DOHH2 (cell line): Measurements from ENCODE around the gene EARS2.

Source experiments
- H3F3A ChIP-seq: fragments of 200-600 bp; sonication (generic), shearing (Covaris generic); 2 replicates; pipeline ENCODE4 v1.6.0; 2016; ENCODE audit warnings: antibody characterized with exemption, mild to moderate bottlenecking; ENCODE audit not compliant: control insufficient read depth, insufficient read depth
- H3K27ac ChIP-seq: fragments of 200-600 bp; sonication (generic); 2 replicates; pipeline ENCODE4 v1.5.1; 2014; ENCODE audit warnings: low read depth, mild to moderate bottlenecking, low read length, moderate library complexity
- H3K27me3 ChIP-seq: fragments of 200-600 bp; sonication (generic); 2 replicates; pipeline ENCODE4 v1.6.1; 2014; ENCODE audit warnings: mild to moderate bottlenecking, low read length, mixed read lengths; ENCODE audit not compliant: control insufficient read depth
- H3K36me3 ChIP-seq: fragments of 200-600 bp; sonication (generic); 2 replicates; pipeline ENCODE4 v1.6.1; 2014; ENCODE audit warnings: mild to moderate bottlenecking, low read length, moderate library complexity, mixed read lengths; ENCODE audit not compliant: control insufficient read depth
- H3K4me1 ChIP-seq: fragments of 200-600 bp; sonication (generic); 2 replicates; pipeline ENCODE4 v1.6.1; 2014; ENCODE audit warnings: mild to moderate bottlenecking, low read length, mixed read lengths; ENCODE audit not compliant: control insufficient read depth
- H3K4me2 ChIP-seq: fragments of 200-600 bp; sonication (generic); 2 replicates; pipeline ENCODE4 v1.6.0; 2014; ENCODE audit warnings: mild to moderate bottlenecking, low read length, moderate library complexity
- H3K4me3 ChIP-seq: fragments of 200-600 bp; sonication (generic); 2 replicates; pipeline ENCODE4 v1.5.1; 2014; ENCODE audit warnings: mild to moderate bottlenecking, low read length, mixed read lengths
- H3K79me2 ChIP-seq: fragments of 200-600 bp; sonication (generic); 2 replicates; pipeline ENCODE4 v1.6.1; 2014; ENCODE audit warnings: mild to moderate bottlenecking, low read length, mixed read lengths; ENCODE audit not compliant: control insufficient read depth
- H3K9me2 ChIP-seq: fragments of 200-600 bp; sonication (generic); replicated peaks from 2 replicates; pipeline ENCODE4 v1.6.1; 2014; ENCODE audit warnings: mild to moderate bottlenecking, low read length, mixed read lengths; ENCODE audit not compliant: control insufficient read depth
- H3K9me3 ChIP-seq: fragments of 200-600 bp; sonication (generic); 2 replicates; pipeline ENCODE4 v1.6.1; 2014; ENCODE audit warnings: antibody characterized with exemption, low read length, mixed read lengths; ENCODE audit not compliant: control insufficient read depth, insufficient read depth
- H4K20me1 ChIP-seq: fragments of 200-600 bp; sonication (generic); 2 replicates; pipeline ENCODE4 v1.6.0; 2014; ENCODE audit warnings: low read depth, mild to moderate bottlenecking, antibody characterized with exemption, low read length, moderate library complexity; ENCODE audit not compliant: control insufficient read depth, insufficient read depth
- EZH2phosphoT487 ChIP-seq: fragments of 200-600 bp; sonication (generic); IDR thresholded peaks from 2 replicates; pipeline ENCODE4 v1.6.1; 2017; ENCODE audit warnings: borderline replicate concordance, mild to moderate bottlenecking, antibody characterized with exemption, low read length, moderate library complexity, mixed read lengths
- TF ChIP-seq, protein P1 (sequence below): fragments of 200-600 bp; sonication (generic); IDR thresholded peaks from one replicate; pipeline ENCODE4 v1.5.1; 2014; ENCODE audit warnings: antibody characterized with exemption, mild to moderate bottlenecking, low read depth, low read length; ENCODE audit not compliant: poor library complexity, severe bottlenecking

EARS2 gene

DNA sequence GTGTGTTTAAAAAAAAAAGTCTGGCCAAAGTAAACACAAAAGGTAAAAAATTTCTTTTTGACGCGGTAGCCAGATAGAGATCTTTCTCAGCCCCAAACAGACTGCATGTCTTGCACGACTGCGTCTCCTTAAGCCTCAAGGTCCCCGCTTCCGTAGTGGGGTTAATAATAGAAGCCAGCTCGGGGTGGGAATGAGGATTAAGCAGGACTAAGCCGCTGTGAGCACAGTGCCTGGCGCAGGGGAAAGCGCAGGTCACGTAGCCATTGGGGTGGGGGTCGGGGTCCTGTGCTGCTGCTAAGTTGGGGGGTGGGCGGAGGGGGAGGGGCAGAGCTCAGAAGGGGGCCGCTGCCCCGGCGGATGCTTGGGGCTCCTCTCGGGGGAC is 47.4 kb downstream of the EARS2 start:
- H3K9me3 ChIP-seq: no peaks in the 10 kb centered on the region

DNA sequence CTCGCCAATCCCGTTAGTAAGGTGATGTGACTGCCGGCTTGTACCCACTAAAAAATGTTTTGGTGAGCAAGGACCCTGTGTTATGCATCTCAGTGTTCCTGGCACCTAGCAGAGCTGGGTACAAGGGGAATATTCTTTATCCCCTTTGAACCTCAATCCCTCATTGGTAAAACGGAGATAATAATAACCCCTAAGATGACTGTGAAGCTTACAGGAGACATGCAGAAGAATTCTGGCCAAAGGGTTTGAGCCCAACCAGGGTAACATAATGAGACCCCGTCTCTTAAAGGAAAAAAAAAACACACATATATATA is 47.8 kb downstream of the EARS2 start:
- peaks cover 73% of the 10 kb centered on the region for H3K79me2 ChIP-seq
- H3K4me1 ChIP-seq: peaks cover 68% of the 10 kb centered on the region
- peak overlapping the region; percentile 100 for H3K4me2 ChIP-seq
- peak overlapping the region; percentile 88 for H3K4me3 ChIP-seq
- peaks cover 60% of the 10 kb centered on the region for H3K36me3 ChIP-seq
- H3K27ac ChIP-seq: peak overlapping the region; percentile 100
- no peaks in the 10 kb centered on the region for H3K9me2 ChIP-seq
- no peaks in the 10 kb centered on the region for H3K9me3 ChIP-seq
- peaks cover 49% of the 10 kb centered on the region for H3F3A ChIP-seq
- H3K27me3 ChIP-seq: no peaks in the 10 kb centered on the region; the same call in 1 of the 2 replicates
- TF ChIP-seq, protein P1, sequence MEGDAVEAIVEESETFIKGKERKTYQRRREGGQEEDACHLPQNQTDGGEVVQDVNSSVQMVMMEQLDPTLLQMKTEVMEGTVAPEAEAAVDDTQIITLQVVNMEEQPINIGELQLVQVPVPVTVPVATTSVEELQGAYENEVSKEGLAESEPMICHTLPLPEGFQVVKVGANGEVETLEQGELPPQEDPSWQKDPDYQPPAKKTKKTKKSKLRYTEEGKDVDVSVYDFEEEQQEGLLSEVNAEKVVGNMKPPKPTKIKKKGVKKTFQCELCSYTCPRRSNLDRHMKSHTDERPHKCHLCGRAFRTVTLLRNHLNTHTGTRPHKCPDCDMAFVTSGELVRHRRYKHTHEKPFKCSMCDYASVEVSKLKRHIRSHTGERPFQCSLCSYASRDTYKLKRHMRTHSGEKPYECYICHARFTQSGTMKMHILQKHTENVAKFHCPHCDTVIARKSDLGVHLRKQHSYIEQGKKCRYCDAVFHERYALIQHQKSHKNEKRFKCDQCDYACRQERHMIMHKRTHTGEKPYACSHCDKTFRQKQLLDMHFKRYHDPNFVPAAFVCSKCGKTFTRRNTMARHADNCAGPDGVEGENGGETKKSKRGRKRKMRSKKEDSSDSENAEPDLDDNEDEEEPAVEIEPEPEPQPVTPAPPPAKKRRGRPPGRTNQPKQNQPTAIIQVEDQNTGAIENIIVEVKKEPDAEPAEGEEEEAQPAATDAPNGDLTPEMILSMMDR: no peak
- TF ChIP-seq EZH2phosphoT487: no peak
- H4K20me1 ChIP-seq: peaks cover 36% of the 10 kb centered on the region

More for the DNA sequence above, 47.4 kb downstream of the EARS2 start:
- no peaks in the 10 kb centered on the region for H3K9me2 ChIP-seq
- H3K4me3 ChIP-seq: peak overlapping the region; percentile 88
- peaks cover 52% of the 10 kb centered on the region for H3F3A ChIP-seq
- H4K20me1 ChIP-seq: peaks cover 32% of the 10 kb centered on the region
- H3K27me3 ChIP-seq: no peaks in the 10 kb centered on the region; the same call in 1 of the 2 replicates
- peaks cover 71% of the 10 kb centered on the region for H3K79me2 ChIP-seq
- H3K27ac ChIP-seq: peak overlapping the region; percentile 100
- H3K36me3 ChIP-seq: peaks cover 60% of the 10 kb centered on the region
- H3K4me1 ChIP-seq: peaks cover 68% of the 10 kb centered on the region
- TF ChIP-seq, protein P1: no peak
- TF ChIP-seq EZH2phosphoT487: no peak
- H3K4me2 ChIP-seq: peak overlapping the region; percentile 100

DNA sequence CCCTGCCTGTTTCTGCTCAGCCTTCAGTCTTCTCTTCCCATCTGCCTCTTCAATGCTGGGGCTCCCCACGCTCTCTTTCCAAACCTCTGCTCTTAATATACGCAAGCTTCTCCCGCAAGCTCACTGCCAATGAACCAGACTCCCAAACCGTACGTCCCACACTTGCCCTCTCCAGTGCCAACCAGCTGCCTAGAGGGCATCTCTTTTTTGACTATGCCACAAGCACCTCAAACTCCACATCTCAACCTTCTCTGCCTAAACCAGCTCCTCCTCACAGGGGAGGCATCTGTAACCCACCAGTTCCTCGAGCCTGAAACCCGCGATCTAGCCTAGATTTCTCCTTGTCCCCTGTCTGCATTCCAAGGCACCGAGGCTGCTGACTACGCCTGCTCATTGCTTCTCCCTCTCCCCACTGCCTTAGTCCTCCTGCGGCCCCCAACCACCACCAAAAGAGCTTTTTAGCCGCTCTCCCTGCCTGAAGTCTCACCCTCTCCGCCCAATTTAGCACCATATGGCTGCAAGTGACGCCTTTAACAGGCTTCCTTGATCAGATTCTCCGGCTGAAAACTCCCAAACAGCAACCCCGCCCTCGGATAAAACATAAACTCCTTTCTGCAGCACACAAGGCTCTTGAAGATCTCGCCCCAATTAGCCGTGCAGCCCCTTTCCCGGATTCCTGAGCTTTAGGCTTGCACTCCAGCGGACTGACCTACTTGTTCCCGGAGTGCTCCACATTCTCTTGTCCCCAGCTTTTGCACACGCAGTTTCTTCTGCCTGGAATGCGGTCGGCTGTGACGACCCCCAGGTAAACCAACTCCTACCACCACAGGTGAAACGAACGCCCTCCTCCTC is 48.3 kb downstream of the EARS2 start:
- TF ChIP-seq, protein P1: no peak
- peak overlapping the region; percentile 100 for H3K4me2 ChIP-seq
- H3K79me2 ChIP-seq: peaks cover 78% of the 10 kb centered on the region
- peaks cover 65% of the 10 kb centered on the region for H3K36me3 ChIP-seq
- H3K27me3 ChIP-seq: no peaks in the 10 kb centered on the region; the same call in 1 of the 2 replicates
- no peaks in the 10 kb centered on the region for H3K9me3 ChIP-seq
- peak overlapping the region; percentile 100 for H3K27ac ChIP-seq
- H3K4me3 ChIP-seq: peak overlapping the region; percentile 88
- peaks cover 44% of the 10 kb centered on the region for H3F3A ChIP-seq
- peaks cover 42% of the 10 kb centered on the region for H4K20me1 ChIP-seq
- peaks cover 68% of the 10 kb centered on the region for H3K4me1 ChIP-seq
- H3K9me2 ChIP-seq: no peaks in the 10 kb centered on the region
